IPS-20b (cell line): Measurements from ENCODE around the gene TMEM259.
A peak's percentile ranks its signal among the peaks of the same experiment; 100 is the strongest.

Source experiments
- H3K27ac ChIP-seq: one replicate; pipeline ENCODE4 v1.5.1; 2013; ENCODE audit warnings: low read length
- H3K27me3 ChIP-seq: 2 replicates; pipeline ENCODE4 v1.6.1; 2013; ENCODE audit warnings: mild to moderate bottlenecking, low read length, inconsistent platforms; ENCODE audit not compliant: insufficient read depth
- H3K36me3 ChIP-seq: 2 replicates; pipeline ENCODE4 v1.6.1; 2013; ENCODE audit warnings: low read depth, mild to moderate bottlenecking, inconsistent platforms, low read length, moderate library complexity; ENCODE audit not compliant: insufficient read depth
- H3K4me1 ChIP-seq: 2 replicates; pipeline ENCODE4 v1.6.1; 2013; ENCODE audit warnings: mild to moderate bottlenecking, control low read depth, inconsistent platforms, low read length, moderate library complexity; ENCODE audit not compliant: insufficient read depth
- H3K4me3 ChIP-seq: 2 replicates; pipeline ENCODE4 v1.5.1; 2013; ENCODE audit warnings: mild to moderate bottlenecking, low read length, inconsistent platforms
- H3K9ac ChIP-seq: 2 replicates; pipeline ENCODE4 v1.6.1; 2013; ENCODE audit warnings: low read depth, mild to moderate bottlenecking, inconsistent platforms, low read length, moderate library complexity
- H3K9me3 ChIP-seq: 2 replicates; pipeline ENCODE4 v1.6.1; 2013; ENCODE audit warnings: mild to moderate bottlenecking, low read depth, low read length, inconsistent platforms; ENCODE audit not compliant: insufficient read depth

The TMEM259 gene

GRCh38 chr19:1042689-1043511 is 22.0 kb upstream of the TMEM259 start:
- no peak overlapping the region for H3K9ac ChIP-seq
- no peak overlapping the region for H3K4me3 ChIP-seq
- peaks cover 12% of the 10 kb centered on the region for H3K36me3 ChIP-seq
- H3K27me3 ChIP-seq, result no peaks in the 10 kb centered on the region
- H3K4me1 ChIP-seq, result no peaks in the 10 kb centered on the region; the same call in 1 of the 2 replicates
- H3K27ac ChIP-seq, result no peak overlapping the region
- no peaks in the 10 kb centered on the region for H3K9me3 ChIP-seq

DNA sequence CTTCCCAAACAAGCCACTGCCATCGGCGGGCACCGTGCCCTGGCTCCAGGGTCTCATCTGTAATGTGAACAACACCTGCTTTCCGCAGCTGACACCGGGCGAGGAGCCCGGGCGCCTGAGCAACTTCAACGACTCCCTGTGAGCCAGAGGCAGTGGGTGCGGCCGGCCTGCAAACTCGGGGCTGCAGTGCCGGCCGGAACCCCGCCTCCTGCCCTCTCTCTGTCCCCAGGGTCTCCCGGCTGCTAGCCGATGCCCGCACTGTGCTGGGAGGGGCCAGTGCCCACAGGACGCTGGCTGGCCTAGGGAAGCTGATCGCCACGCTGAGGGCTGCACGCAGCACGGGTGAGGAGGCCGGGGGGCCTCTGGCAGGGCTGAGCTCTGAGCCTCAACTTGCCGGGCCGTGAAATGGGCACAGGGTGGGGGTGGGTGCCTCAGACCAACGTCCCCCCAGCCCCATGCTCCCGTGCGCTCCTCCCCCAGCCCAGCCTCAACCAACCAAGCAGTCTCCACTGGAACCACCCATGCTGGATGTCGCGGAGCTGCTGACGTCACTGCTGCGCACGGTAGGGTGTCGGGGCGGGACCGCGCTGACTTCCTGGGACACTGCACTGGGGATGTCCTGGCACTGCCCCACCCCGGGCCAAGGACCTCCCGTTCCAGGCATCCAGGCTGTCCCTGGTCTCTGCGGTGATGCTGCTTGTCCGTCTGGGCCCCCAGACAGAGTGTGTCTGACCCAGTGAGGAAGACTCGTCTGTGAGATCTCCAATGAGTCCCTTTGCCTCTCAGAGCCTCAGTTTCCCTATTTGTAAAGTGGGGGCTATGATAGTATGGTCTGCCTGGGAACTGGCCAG is 21.1 kb upstream of the TMEM259 start:
- no peaks in the 10 kb centered on the region for H3K9me3 ChIP-seq
- H3K36me3 ChIP-seq, result peaks cover 20% of the 10 kb centered on the region
- no peak overlapping the region for H3K9ac ChIP-seq
- H3K27ac ChIP-seq, result no peak overlapping the region
- no peak overlapping the region for H3K4me3 ChIP-seq
- H3K4me1 ChIP-seq, result no peaks in the 10 kb centered on the region; the same call in 1 of the 2 replicates
- no peaks in the 10 kb centered on the region for H3K27me3 ChIP-seq

DNA sequence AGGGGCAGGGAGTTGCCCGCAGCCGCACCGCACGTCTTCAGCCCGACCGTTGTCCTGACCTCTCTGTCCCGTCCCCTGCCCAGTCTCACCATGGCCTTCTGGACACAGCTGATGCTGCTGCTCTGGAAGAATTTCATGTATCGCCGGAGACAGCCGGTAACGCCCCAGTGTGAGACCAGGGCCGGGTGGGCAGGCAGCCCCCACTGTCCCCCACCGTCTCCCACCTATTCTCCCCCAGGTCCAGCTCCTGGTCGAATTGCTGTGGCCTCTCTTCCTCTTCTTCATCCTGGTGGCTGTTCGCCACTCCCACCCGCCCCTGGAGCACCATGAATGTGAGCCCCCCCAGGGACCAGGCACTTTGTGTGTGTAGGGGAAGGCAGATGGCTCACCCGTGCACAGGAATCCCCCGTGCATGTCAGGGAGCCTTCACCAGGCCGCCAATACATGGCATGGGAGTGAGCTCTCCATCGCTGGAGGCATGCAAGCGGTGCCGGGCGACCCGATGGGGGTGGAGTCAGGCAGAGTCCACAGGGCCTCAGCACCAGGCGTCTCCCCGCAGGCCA is 20.4 kb upstream of the TMEM259 start:
- no peaks in the 10 kb centered on the region for H3K27me3 ChIP-seq
- peaks cover 25% of the 10 kb centered on the region for H3K36me3 ChIP-seq
- no peaks in the 10 kb centered on the region; the same call in 1 of the 2 replicates for H3K4me1 ChIP-seq
- H3K27ac ChIP-seq, result no peak overlapping the region
- peak overlapping the region; percentile 90 for H3K4me3 ChIP-seq
- no peak overlapping the region for H3K9ac ChIP-seq
- H3K9me3 ChIP-seq, result no peaks in the 10 kb centered on the region

- no peaks in the 10 kb centered on the region; the same call in 1 of the 2 replicates for H3K4me1 ChIP-seq
- H3K36me3 ChIP-seq, result peaks cover 32% of the 10 kb centered on the region
- no peaks in the 10 kb centered on the region for H3K27me3 ChIP-seq
- peak overlapping the region; percentile 90 for H3K4me3 ChIP-seq
- H3K9me3 ChIP-seq, result no peaks in the 10 kb centered on the region
- H3K27ac ChIP-seq, result no peak overlapping the region
- peak overlapping the region; percentile 80; the same call in 1 of the 2 replicates for H3K9ac ChIP-seq
Observed at GRCh38 chr19:1040476-1041271, 19.8 kb upstream of the TMEM259 start.

GRCh38 chr19:1039646-1040475 is 18.9 kb upstream of the TMEM259 start, which contains the start of gene ABCA7:
Gene ABCA7, plus strand, starts transcription at chr19:1040107. Its CDS starts 1,255 bp downstream, at chr19:1041362.
- H3K36me3 ChIP-seq, result peaks cover 39% of the 10 kb centered on the region
- no peaks in the 10 kb centered on the region; the same call in 1 of the 2 replicates for H3K4me1 ChIP-seq
- H3K9me3 ChIP-seq, result no peaks in the 10 kb centered on the region
- H3K4me3 ChIP-seq, result peak within 1 kb of the TSS; percentile 90
- H3K9ac ChIP-seq, result peak within 1 kb of the TSS; percentile 80; the same call in 1 of the 2 replicates
- H3K27me3 ChIP-seq, result no peaks in the 10 kb centered on the region
- no peak within 1 kb of the TSS for H3K27ac ChIP-seq

DNA sequence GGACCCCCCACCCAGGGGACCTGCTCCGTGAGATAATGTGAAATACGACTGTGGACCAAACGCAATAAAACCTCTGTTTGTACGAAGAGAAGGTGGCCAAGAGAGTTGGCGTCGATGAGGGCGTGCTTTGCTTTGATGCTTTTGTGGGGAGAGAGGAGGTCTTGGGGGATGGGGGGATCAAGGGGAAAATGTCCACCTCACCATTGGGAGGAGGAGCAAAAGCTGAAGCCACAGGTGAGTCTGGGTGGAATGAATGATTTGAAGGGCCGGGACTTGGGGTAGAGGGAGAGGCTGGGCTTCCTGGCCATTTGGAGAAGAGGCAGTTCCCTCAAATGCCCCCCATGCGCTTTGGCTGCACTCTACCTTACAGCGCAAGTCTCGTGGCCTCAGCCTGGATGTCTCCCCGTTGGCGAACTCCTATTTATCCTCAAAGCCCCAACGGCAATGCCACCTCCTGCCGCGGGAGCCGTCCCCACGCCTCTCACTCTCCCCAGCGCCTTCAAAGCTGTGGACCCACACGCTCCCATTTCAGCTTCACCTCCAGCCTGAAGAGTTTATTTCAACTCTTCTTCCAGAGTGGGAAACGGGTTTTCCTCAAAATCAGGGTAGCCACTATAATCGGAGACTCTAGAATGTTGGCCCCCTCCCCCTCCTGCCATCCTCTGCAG is 18.2 kb upstream of the TMEM259 start:
- peak overlapping the region; percentile 90 for H3K4me3 ChIP-seq
- H3K36me3 ChIP-seq, result peaks cover 39% of the 10 kb centered on the region
- H3K27me3 ChIP-seq, result no peaks in the 10 kb centered on the region
- peak overlapping the region; percentile 48; the same call in 1 of the 2 replicates for H3K9ac ChIP-seq
- no peaks in the 10 kb centered on the region for H3K9me3 ChIP-seq
- no peak overlapping the region for H3K27ac ChIP-seq
- H3K4me1 ChIP-seq, result no peaks in the 10 kb centered on the region; the same call in 1 of the 2 replicates

- H3K9ac ChIP-seq, result no peak overlapping the region
- no peaks in the 10 kb centered on the region; the same call in 1 of the 2 replicates for H3K4me1 ChIP-seq
- no peak overlapping the region for H3K27ac ChIP-seq
- no peak overlapping the region for H3K4me3 ChIP-seq
- H3K27me3 ChIP-seq, result no peaks in the 10 kb centered on the region
- H3K9me3 ChIP-seq, result no peaks in the 10 kb centered on the region
- peaks cover 48% of the 10 kb centered on the region for H3K36me3 ChIP-seq
Observed at GRCh38 chr19:1037621-1038064, 16.7 kb upstream of the TMEM259 start.

GRCh38 chr19:1035998-1036621 is 15.2 kb upstream of the TMEM259 start:
- no peak overlapping the region for H3K27ac ChIP-seq
- H3K4me3 ChIP-seq, result no peak overlapping the region
- H3K27me3 ChIP-seq, result no peaks in the 10 kb centered on the region
- H3K9ac ChIP-seq, result no peak overlapping the region
- no peaks in the 10 kb centered on the region for H3K9me3 ChIP-seq
- H3K4me1 ChIP-seq, result no peaks in the 10 kb centered on the region; the same call in 1 of the 2 replicates
- peaks cover 63% of the 10 kb centered on the region for H3K36me3 ChIP-seq

DNA sequence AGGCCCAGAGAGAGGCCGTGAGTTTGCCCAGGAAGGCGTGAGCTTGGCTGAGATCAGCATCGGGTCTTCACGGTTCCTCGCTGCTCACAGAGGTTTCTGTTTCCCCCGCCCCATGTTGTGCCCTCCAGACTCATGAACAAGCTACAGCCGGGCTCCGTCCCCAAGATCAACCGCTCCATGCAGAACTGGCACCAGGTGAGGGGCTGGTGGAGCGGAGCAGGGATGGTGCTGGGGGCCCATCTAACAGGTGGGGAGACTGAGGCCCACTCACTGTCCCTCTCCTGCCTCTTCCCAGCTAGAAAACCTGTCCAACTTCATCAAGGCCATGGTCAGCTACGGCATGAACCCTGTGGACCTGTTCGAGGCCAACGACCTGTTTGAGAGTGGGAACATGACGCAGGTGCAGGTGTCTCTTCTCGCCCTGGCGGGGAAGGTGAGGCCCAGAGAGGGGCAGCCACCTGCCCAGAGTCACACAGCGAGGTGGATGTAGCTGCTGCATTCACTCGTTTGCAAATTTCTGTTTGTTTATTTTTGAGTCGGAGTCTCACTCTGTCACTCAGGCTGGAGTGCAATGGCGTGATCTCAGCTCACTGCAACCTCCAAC is 11.4 kb upstream of the TMEM259 start:
- no peak overlapping the region for H3K4me3 ChIP-seq
- H3K4me1 ChIP-seq, result no peaks in the 10 kb centered on the region
- H3K36me3 ChIP-seq, result peaks cover 67% of the 10 kb centered on the region
- no peaks in the 10 kb centered on the region for H3K27me3 ChIP-seq
- H3K9ac ChIP-seq, result no peak overlapping the region
- no peak overlapping the region for H3K27ac ChIP-seq
- no peaks in the 10 kb centered on the region for H3K9me3 ChIP-seq
